ENCODE results near the gene HTT. TPM values are rescaled to one million over a fixed set of nuclear protein-coding genes. Genes with fewer than 3 reads are reported as not detected.

The HTT gene
- total RNA-seq, 1 experiment from 2014 or later, result 37.4 TPM

GRCh38 chr4:3029464-3029863 is 45.0 kb upstream of the HTT start:
- Histone ChIP-seq H3K36me3 (ENCODE audit: control insufficient read depth in 1 of 2, insufficient read depth in 2 of 2, low read length in 2 of 2) (no peaks in the 10 kb centered on the region), H3K4me3 (replicated peaks in 1 of 2; ENCODE audit: low read depth in 1 of 2, low read length in 2 of 2) (no peak overlapping the region), H3K9me3 (ENCODE audit: control insufficient read depth in 1 of 2, insufficient read depth in 1 of 2, low read depth in 1 of 2, low read length in 2 of 2) (no peaks in the 10 kb centered on the region), H3K9me2 (ENCODE audit: insufficient read depth) (no peaks in the 10 kb centered on the region), H3K27ac (ENCODE audit: low read depth, low read length) (no peak overlapping the region), H3K4me1 (ENCODE audit: control insufficient read depth in 1 of 2, insufficient read depth in 2 of 2, low read length in 2 of 2) (no peaks in the 10 kb centered on the region), H4K20me1 (ENCODE audit: insufficient read depth) (no peaks in the 10 kb centered on the region), H3K9ac (ENCODE audit: low read length) (no peak overlapping the region), H2AFZ (ENCODE audit: low read depth, low read length, poor library complexity, severe bottlenecking) (no peak overlapping the region), H3K79me2 (ENCODE audit: insufficient read depth, low read length) (no peaks in the 10 kb centered on the region), H3K27me3 (ENCODE audit: insufficient read depth, low read length) (no peaks in the 10 kb centered on the region), H3K4me2 (ENCODE audit: low read length) (no peak overlapping the region)
- DNase-seq (ENCODE audit: low read depth, low spot score), result no peak
- ChIA-PET CTCF (no interaction called here), POLR2A (no interaction called here), RAD21 (ENCODE audit: low non-redundant PET in 1 of 2, low total read pairs in 2 of 2, uncharacterized antibody in 2 of 2, unreplicated experiment in 2 of 2) (no interaction called here)
- BruUV-seq (replicated peaks), result no TSS peak
- intact Hi-C loops (cut with micrococcal nuclease), result no loop called here
- ATAC-seq, result no peak
- TF ChIP-seq EZH2 (IDR thresholded peaks at IDR 0.05), result no peak

DNA sequence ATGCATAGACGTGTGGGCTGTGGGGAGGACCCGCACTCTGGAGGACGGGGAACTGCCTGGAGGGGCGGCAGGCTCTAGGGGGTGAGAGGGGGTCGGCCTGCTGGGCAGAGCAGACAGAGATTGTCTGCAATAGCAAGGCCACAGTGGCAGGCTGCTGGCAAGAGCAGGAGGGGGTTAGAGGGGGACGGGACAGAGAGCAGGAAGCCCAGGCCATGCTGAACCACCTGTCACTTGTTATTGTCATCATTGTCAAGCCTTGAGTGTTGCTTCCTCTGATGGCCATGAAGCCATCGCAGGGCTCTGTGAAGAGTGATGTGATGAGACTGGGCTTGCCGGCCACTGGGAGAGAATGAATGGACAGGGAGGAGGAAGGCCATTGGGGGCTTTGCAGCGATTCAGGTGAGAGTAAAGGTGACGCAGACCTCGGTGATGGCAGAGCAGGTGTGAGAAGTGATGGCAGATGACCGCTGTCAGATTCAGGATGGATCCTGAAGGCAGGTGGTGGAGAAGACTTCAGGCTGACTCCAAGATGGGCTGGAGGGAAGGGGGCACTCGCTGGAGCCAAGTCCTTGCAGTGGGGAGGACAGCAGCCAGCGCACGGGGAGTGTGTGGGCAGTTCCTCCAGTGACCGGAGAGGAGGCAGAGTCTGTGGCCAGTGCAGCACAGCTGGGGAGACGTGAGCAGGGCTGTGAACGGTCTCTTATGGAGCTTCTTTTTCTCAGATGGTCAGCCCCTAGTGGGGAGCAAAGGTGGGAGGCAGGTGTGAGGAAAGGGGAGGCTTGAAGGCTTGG is 43.7 kb upstream of the HTT start:
- Histone ChIP-seq H3K9me3 (ENCODE audit: control insufficient read depth in 1 of 2, insufficient read depth in 1 of 2, low read depth in 1 of 2, low read length in 2 of 2) (no peaks in the 10 kb centered on the region), H3K4me2 (ENCODE audit: low read length) (no peak overlapping the region), H3K4me1 (ENCODE audit: control insufficient read depth in 1 of 2, insufficient read depth in 2 of 2, low read length in 2 of 2) (no peaks in the 10 kb centered on the region), H4K20me1 (ENCODE audit: insufficient read depth) (no peaks in the 10 kb centered on the region), H3K9ac (ENCODE audit: low read length) (no peak overlapping the region), H2AFZ (ENCODE audit: low read depth, low read length, poor library complexity, severe bottlenecking) (no peak overlapping the region), H3K27ac (ENCODE audit: low read depth, low read length) (no peak overlapping the region), H3K27me3 (ENCODE audit: insufficient read depth, low read length) (no peaks in the 10 kb centered on the region), H3K36me3 (ENCODE audit: control insufficient read depth in 1 of 2, insufficient read depth in 2 of 2, low read length in 2 of 2) (no peaks in the 10 kb centered on the region), H3K9me2 (ENCODE audit: insufficient read depth) (no peaks in the 10 kb centered on the region), H3K4me3 (replicated peaks in 1 of 2; ENCODE audit: low read depth in 1 of 2, low read length in 2 of 2) (no peak overlapping the region), H3K79me2 (ENCODE audit: insufficient read depth, low read length) (no peaks in the 10 kb centered on the region)
- no TSS peak for BruUV-seq (replicated peaks)
- DNase-seq (ENCODE audit: low read depth, low spot score), result no peak
- ChIA-PET RAD21 (ENCODE audit: low non-redundant PET in 1 of 2, low total read pairs in 2 of 2, uncharacterized antibody in 2 of 2, unreplicated experiment in 2 of 2) (no interaction called here), POLR2A (no interaction called here), CTCF (no interaction called here)
- intact Hi-C loops (cut with micrococcal nuclease), result no loop called here
- no peak for ATAC-seq
- TF ChIP-seq EZH2 (IDR thresholded peaks at IDR 0.05) (no peak), MAX (IDR thresholded peaks at IDR 0.05) (no peak)
